ENCODE measurements around the gene TDO2.
A peak's percentile ranks its signal among the peaks of the same experiment; 100 is the strongest.

TDO2 gene

GRCh38 chr4:155954939-155955338 is 51.4 kb downstream of the TDO2 start:
- DNase-seq = no peak

- DNase-seq = no peak
Measured at GRCh38 chr4:155956461-155956860, 53.0 kb downstream of the TDO2 start.

GRCh38 chr4:155959417-155959816 is 55.9 kb downstream of the TDO2 start:
- DNase-seq = no peak

- DNase-seq = no peak
Measured at GRCh38 chr4:155960522-155960921, 57.0 kb downstream of the TDO2 start.

GRCh38 chr4:155961575-155961974 is 58.1 kb downstream of the TDO2 start:
- DNase-seq = no peak

GRCh38 chr4:155962767-155963166 is 59.3 kb downstream of the TDO2 start:
- no peak for DNase-seq

- DNase-seq = peak; percentile 37
Measured at GRCh38 chr4:155964016-155964891, 60.8 kb downstream of the TDO2 start.

GRCh38 chr4:155966171-155966570 is 62.7 kb downstream of the TDO2 start:
- no peak for DNase-seq

GRCh38 chr4:155966731-155967395 is 63.4 kb downstream of the TDO2 start:
- peak; percentile 67 for DNase-seq

Measured in fibroblast of skin of back (primary cell).